Measurements from ENCODE around the gene OTX1. TPM values are rescaled to one million over a fixed set of nuclear protein-coding genes. Genes with fewer than 3 reads are reported as not detected.

OTX1 gene
- total and polyA plus RNA-seq, 2 experiments from 2014 or later, result 1.3 to 2.2 TPM

GRCh38 chr2:63058144-63058920, 7.7 kb downstream of the OTX1 start:
- no peaks in the 10 kb centered on the region for H3K9me2 ChIP-seq (ENCODE audit: insufficient read depth)
- H3K27ac ChIP-seq (ENCODE audit: low read depth), result no peak overlapping the region
- peaks cover 53% of the 10 kb centered on the region for H3K4me1 ChIP-seq (ENCODE audit: insufficient read depth)
- H2AFZ ChIP-seq, result peak overlapping the region; percentile 86
- peaks cover 89% of the 10 kb centered on the region for H3K27me3 Mint-ChIP-seq (ENCODE audit: insufficient read depth, low read depth, poor library complexity)
- H3F3A ChIP-seq (replicated peaks; ENCODE audit: low read depth), result peaks cover 34% of the 10 kb centered on the region
- peak; percentile 4 for ATAC-seq
- peak overlapping the region; percentile 89 for H3K4me3 ChIP-seq
- H3K36me3 ChIP-seq (ENCODE audit: insufficient read depth), result no peaks in the 10 kb centered on the region
- peak overlapping the region; percentile 70 for H3K4me3 Mint-ChIP-seq
- H3K79me2 ChIP-seq (replicated peaks; ENCODE audit: insufficient read depth), result no peaks in the 10 kb centered on the region
- H3K36me3 Mint-ChIP-seq (ENCODE audit: low read depth), result peaks cover 9% of the 10 kb centered on the region; the same call in 2 of the 3 replicates
- peaks cover 10% of the 10 kb centered on the region for H4K20me1 ChIP-seq (replicated peaks; ENCODE audit: insufficient read depth)
- no peak for TF ChIP-seq ZNF462 (CRISPR knock-in tag; IDR thresholded peaks at IDR 0.05)
- TF ChIP-seq EZH2 (IDR thresholded peaks at IDR 0.05; ENCODE audit: low read depth, unreplicated experiment), result peak; percentile 83
- no peak for TF ChIP-seq POLR2AphosphoS5 (IDR thresholded peaks at IDR 0.05; ENCODE audit: low read depth)
- TF ChIP-seq NANOG (IDR thresholded peaks at IDR 0.05; ENCODE audit: borderline replicate concordance), result no peak
- TF ChIP-seq ZNF331 (CRISPR knock-in tag; IDR thresholded peaks at IDR 0.05; ENCODE audit: low read depth), result no peak
- TF ChIP-seq REST (IDR thresholded peaks at IDR 0.05; ENCODE audit: unreplicated experiment), result peak; percentile 26
- peaks cover 100% of the 10 kb centered on the region for H3K27me3 ChIP-seq (ENCODE audit: insufficient read depth)
- peaks cover 11% of the 10 kb centered on the region; the same call in 2 of the 3 replicates for H3K9me3 Mint-ChIP-seq
- H3K27ac Mint-ChIP-seq, result no peak overlapping the region
- peak; percentile 84 for DNase-seq (ENCODE audit: low spot score)
- peaks cover 55% of the 10 kb centered on the region for H3K4me1 Mint-ChIP-seq
- peak overlapping the region; percentile 96 for H3K4me2 ChIP-seq
